ENCODE data around the gene POLR2I. TPM values are rescaled to one million over a fixed set of nuclear protein-coding genes. Genes with fewer than 3 reads are reported as not detected.

POLR2I gene
- total and polyA plus RNA-seq, 11 donors, result 80.4 to 180 (median 107) TPM

- H3K4me3 ChIP-seq, result no peak overlapping the region
- intact Hi-C loops (cut with DNase I), result loop anchor here in 1 of 10 donors (5.0 kb wide), 1 partner anchor 35 kb away; no protein-coding TSS in a partner anchor
- WGBS, 4 donors, result 63 to 82% (median 72%) methylated on average over 6 of the region's 6 CpGs
- TF ChIP-seq POLR2A (IDR thresholded peaks at IDR 0.05) (no peak), CTCF (IDR thresholded peaks at IDR 0.05) (no peak)
- H3K4me1 ChIP-seq, result peaks cover 0 to 50% (median 22%) of the 10 kb centered on the region in 12 donors
- DNase-seq (no peak), ATAC-seq (no peak)
- H3K27ac ChIP-seq, result peak overlapping the region in 7 of 12 donors; percentile 3 to 63 (median 33)
- H3K27me3 ChIP-seq, result no peaks in the 10 kb centered on the region
- H3K36me3 ChIP-seq, result peaks cover 0 to 11% (median 0%) of the 10 kb centered on the region in 9 donors
- H3K9me3 ChIP-seq, result no peaks in the 10 kb centered on the region
These were observed 17.6 kb downstream of the POLR2I start for GRCh38 chr19:36097036-36097435.

GRCh38 chr19:36093687-36094086, 21.0 kb downstream of the POLR2I start:
- intact Hi-C loops (cut with DNase I), result no loop called here
- H3K36me3 ChIP-seq, result peaks cover 0 to 11% (median 0%) of the 10 kb centered on the region in 9 donors
- H3K9me3 ChIP-seq, result no peaks in the 10 kb centered on the region
- no peaks in the 10 kb centered on the region for H3K27me3 ChIP-seq
- TF ChIP-seq CTCF (IDR thresholded peaks at IDR 0.05) (no peak), POLR2A (IDR thresholded peaks at IDR 0.05) (no peak)
- WGBS, 4 donors, result 35 to 64% (median 59%) methylated on average over 6 of the region's 6 CpGs
- H3K27ac ChIP-seq, result peak overlapping the region in 11 of 12 donors; percentile 11 to 72 (median 59)
- peaks cover 0 to 24% (median 5%) of the 10 kb centered on the region in 12 donors for H3K4me1 ChIP-seq
- DNase-seq (peak in 4 of 5 donors; percentile 44 to 61 (median 59)), ATAC-seq (peak; percentile 88 to 90 (median 89))
- H3K4me3 ChIP-seq, result no peak overlapping the region

- no peak for DNase-seq
- intact Hi-C loops (cut with DNase I), result no loop called here
- 87 to 93% (median 87%) methylated on average over 5 of the region's 5 CpGs for WGBS, 4 donors
- ATAC-seq, result no peak
- Histone ChIP-seq H3K9me3 (no peaks in the 10 kb centered on the region), H3K27ac (peak overlapping the region in 11 of 12 donors; percentile 11 to 72 (median 59)), H3K27me3 (no peaks in the 10 kb centered on the region), H3K4me3 (no peak overlapping the region), H3K4me1 (peaks cover 0 to 24% (median 5%) of the 10 kb centered on the region in 12 donors), H3K36me3 (peaks cover 0 to 11% (median 0%) of the 10 kb centered on the region in 9 donors)
- TF ChIP-seq CTCF (IDR thresholded peaks at IDR 0.05), result no peak
- TF ChIP-seq POLR2A (IDR thresholded peaks at IDR 0.05), result no peak
These were observed 21.5 kb downstream of the POLR2I start for GRCh38 chr19:36093146-36093662.

GRCh38 chr19:36092566-36092965, 22.1 kb downstream of the POLR2I start:
- Histone ChIP-seq H3K4me3 (no peak overlapping the region), H3K9me3 (no peaks in the 10 kb centered on the region), H3K27ac (peak overlapping the region in 2 of 12 donors; percentile 67 to 72), H3K27me3 (no peaks in the 10 kb centered on the region), H3K36me3 (peaks cover 0 to 11% (median 0%) of the 10 kb centered on the region in 9 donors), H3K4me1 (peaks cover 0 to 24% (median 5%) of the 10 kb centered on the region in 12 donors)
- no peak for TF ChIP-seq POLR2A (IDR thresholded peaks at IDR 0.05)
- no peak for TF ChIP-seq CTCF (IDR thresholded peaks at IDR 0.05)
- no peak for ATAC-seq
- 89 to 96% (median 92%) methylated on average over 4 to 7 of the region's 7 CpGs for WGBS, 4 donors
- DNase-seq, result no peak
- intact Hi-C loops (cut with DNase I), result no loop called here

All from heart left ventricle (tissue), 16 donors.